Measurements from ENCODE around the gene PNPLA8. TPM values are rescaled to one million over a fixed set of nuclear protein-coding genes. Genes with fewer than 3 reads are reported as not detected.
"Not testable (repeated sequence)": the region's sequence is repeated elsewhere in the genome, so short reads cannot be mapped to it uniquely, and the experiment has no call there.

Gene PNPLA8
- total RNA-seq: 29.0 TPM
- long read RNA-seq, transcript PNPLA8-208 (10 exons, 3,366 nt): minor isoform, 9 of 93 reads
- long read RNA-seq, transcript PNPLA8-201 (11 exons, 3,490 nt): minor isoform, 17 of 93 reads
- long read RNA-seq, transcript PNPLA8-206 (10 exons, 3,462 nt): major isoform, 46 of 93 reads
- long read RNA-seq, partial matches to known transcripts: 7 of 93 reads
- long read RNA-seq, other reads (novel, unspliced or antisense): 13 of 93 reads

GRCh38 chr7:108525985-108526767 is at the start of gene PNPLA8:
TSS of gene PNPLA8 (minus strand) at chr7:108526135. CDS start at chr7:108515491, 10,644 bp downstream.
- ATAC-seq (ENCODE audit: poor library complexity) (peak; percentile 97), DNase-seq (peak; percentile 100)
- intact Hi-C loops (cut with DNase I): loop anchor here (5.0 kb wide), 1 partner anchor 41 kb away; the partner anchor contains the start of genes DNAJB9 and THAP5

DNA sequence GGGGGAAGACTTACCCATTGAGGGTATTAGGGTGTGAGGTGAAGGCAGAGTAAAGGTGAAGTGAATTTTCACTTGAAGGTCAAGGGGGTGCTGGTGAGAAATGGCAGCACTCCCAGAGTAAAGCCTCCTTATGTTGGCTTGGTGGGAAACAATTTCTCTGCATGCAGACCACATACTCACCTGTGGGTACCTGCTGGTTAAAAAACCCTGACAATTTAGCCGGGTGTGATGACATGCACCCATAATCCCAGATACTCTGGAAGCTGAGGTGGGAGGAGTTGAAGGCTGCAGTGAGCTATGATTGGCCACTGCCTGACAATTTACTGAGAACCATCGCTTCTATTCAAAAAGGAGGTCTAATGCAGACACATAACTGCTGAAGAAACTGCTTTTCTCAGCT is 49.2 kb upstream of the PNPLA8 start:
- no peak for DNase-seq
- ATAC-seq (ENCODE audit: poor library complexity): no peak
- intact Hi-C loops (cut with DNase I): no loop called here

GRCh38 chr7:108572480-108572879 is 46.5 kb upstream of the PNPLA8 start:
- no peak for DNase-seq

GRCh38 chr7:108570146-108570755 is 44.3 kb upstream of the PNPLA8 start:
- peak; percentile 50 for ATAC-seq (ENCODE audit: poor library complexity)
- intact Hi-C loops (cut with DNase I): no loop called here
- DNase-seq: no peak

More at GRCh38 chr7:108572480-108572879, 46.5 kb upstream of the PNPLA8 start:
- intact Hi-C loops (cut with DNase I): no loop called here
- no peak for ATAC-seq (ENCODE audit: poor library complexity)

- ATAC-seq (ENCODE audit: poor library complexity) (peak; percentile 98), DNase-seq (peak; percentile 99)
- intact Hi-C loops (cut with DNase I): loop anchor here (5.0 kb wide), 1 partner anchor 42 kb away; the partner anchor contains the start of gene PNPLA8
Observed at GRCh38 chr7:108569381-108570145, 43.6 kb upstream of the PNPLA8 start, which contains the start of the genes DNAJB9 and THAP5. TSS of gene DNAJB9 (plus strand) at chr7:108569874. CDS start at chr7:108571727, 1,853 bp downstream. TSS of gene THAP5 (minus strand) at chr7:108569706. CDS start at chr7:108569569, 137 bp downstream.

- DNase-seq: no peak
- no peak for ATAC-seq (ENCODE audit: poor library complexity)
- intact Hi-C loops (cut with DNase I): loop anchor here (5.0 kb wide), 1 partner anchor 42 kb away; the partner anchor contains the start of gene PNPLA8
Observed at GRCh38 chr7:108568801-108569380, 43.0 kb upstream of the PNPLA8 start.

DNA sequence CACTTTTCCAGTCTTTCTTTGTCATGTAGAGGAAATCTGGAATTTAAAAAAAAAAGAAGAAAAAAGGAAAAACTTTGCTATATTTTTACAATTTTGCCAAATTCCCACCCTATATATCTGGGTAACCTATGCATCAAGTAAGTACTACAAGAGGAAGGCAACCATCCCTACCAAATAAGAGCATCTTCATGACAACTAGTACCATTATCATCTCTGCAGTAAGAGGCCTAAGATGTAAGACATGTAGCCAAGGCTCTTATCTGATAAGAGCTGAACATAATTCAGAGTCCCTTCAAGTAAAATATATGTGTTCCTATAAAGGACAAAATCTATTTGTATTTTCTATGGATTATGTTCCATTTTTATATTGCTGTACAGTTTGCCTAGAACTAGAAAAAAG is 40.1 kb upstream of the PNPLA8 start:
- intact Hi-C loops (cut with DNase I): loop anchor here (5.0 kb wide), 1 partner anchor 39 kb away; the partner anchor contains the start of gene PNPLA8
- no peak for DNase-seq
- ATAC-seq (ENCODE audit: poor library complexity): no peak

DNA sequence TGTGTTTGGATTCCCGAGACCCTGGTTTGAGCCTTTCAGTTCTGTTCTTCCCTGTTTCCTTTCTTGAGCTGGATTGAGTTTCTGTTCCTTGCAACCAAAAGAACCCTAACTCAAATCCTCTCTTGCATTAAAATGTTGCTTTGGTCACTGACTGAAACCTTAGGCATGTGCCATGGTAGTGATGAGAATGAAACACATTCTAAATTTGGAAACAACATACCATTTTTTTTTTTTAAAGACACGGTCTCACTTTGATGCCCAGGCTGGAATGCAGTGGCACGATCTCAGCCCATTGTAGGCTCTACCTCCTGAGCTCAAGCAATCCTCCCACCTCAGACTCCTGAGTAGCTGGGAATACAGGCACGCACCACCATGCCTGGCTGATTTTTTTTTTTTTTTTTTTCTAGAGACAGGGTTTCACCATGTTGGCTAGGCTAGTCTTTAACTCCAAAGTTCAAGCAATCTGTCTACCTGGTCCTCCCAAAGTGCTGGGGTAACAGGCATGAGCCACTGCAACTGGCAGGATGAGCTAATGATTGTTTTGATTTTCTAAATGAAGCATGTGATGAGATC is 35.2 kb upstream of the PNPLA8 start:
- ATAC-seq (ENCODE audit: poor library complexity): peak; percentile 46
- DNase-seq: no peak
- intact Hi-C loops (cut with DNase I): no loop called here

- no peak for DNase-seq
Observed at GRCh38 chr7:108559253-108559652, 33.3 kb upstream of the PNPLA8 start.

DNA sequence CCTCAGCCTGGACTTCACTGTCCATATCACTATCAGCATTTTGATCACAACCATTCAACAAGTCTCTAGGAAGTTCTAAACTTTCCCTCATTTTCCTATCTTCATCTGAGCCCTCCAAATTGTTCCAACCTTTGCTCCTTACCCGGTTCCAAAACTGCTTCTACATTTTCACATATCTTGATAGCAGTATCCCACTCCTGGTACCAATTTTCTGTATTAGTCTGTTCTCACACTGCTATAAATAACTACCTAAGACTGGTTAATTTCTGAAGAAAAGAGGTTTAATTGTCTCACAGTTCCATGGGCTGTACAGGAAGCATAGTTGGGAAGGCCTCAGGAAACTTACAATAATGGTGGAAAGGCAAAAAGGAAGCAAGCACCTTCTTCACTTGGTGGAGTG is 31.7 kb upstream of the PNPLA8 start:
- DNase-seq (no peak), ATAC-seq (ENCODE audit: poor library complexity) (no peak)
- intact Hi-C loops (cut with DNase I): no loop called here

More at GRCh38 chr7:108559253-108559652, 33.3 kb upstream of the PNPLA8 start:
- intact Hi-C loops (cut with DNase I): no loop called here
- no peak for ATAC-seq (ENCODE audit: poor library complexity)

DNA sequence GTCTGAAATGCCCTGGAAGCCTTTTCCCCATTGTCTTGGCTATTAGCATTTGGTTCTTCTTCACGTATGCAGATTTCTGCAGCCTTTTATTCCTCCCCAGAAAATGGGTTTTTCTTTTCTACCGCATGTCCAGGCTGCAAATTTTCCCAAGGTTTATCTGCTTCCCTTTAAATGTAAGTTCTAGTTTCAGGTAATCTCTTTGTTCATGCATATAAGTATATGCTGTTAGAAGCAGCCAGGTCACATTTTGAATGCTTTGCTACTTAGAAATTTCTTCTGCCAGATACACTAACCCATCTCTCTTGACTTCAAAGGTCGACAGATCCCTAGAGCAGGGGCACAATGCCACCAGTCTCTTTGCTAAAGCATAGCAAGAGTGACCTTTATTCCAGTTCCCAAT is 31.3 kb upstream of the PNPLA8 start:
- no peak for DNase-seq
- no peak for ATAC-seq (ENCODE audit: poor library complexity)
- intact Hi-C loops (cut with DNase I): no loop called here

DNA sequence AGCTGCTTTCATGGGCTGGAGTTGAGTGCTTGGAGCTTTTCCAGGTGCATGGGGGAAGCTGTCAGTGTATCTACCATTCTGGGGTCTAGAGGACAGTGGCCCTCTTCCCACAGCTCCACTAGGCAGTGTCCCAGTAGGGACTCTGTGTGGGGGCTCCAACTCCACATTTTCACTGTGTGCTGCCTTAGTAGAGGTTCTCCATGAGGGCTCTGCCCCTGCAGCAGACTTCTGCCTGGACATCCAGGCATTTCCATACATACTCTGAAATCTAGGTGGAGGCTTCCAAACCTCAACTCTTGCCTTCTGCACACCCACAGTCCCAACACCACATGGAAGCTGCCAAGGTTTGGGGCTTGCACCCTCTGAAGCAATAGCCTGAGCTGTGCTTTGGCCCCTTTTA is 30.7 kb upstream of the PNPLA8 start:
- intact Hi-C loops (cut with DNase I); DNase-seq; ATAC-seq (ENCODE audit: poor library complexity): not testable (repeated sequence)

DNA sequence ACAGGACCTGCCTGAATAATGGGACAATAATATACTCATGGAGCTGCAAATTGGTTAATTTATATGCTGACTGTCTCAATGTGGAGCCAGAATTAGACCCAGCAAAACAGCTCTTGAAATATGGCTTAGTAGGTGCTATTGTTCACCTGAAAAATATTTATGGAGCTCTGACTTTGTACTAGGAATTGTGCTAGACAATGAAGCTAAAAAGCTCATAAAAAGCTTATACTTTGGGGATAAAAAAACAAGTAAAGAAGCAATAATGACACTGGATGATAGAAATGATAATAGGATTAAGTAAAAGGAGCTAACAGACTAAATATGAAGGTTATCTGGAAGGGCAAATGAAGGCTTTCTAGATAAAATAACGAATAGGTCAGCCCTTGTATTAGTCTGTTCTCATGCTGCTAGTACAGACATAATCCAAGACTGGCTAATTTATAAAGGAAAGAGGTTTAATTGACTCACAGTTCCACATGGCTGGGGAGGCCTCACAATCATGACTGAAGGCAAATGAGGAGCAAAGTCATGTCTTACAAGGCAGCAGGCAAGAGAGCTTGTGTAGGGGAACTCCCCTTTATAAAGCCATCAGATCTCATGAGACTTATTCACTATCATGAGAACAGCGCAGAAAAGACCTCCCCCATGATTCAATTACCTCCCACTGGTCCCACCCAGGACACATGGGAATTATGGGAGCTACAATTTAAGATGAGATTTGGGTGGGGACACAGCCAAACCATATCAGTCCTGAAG is 22.4 kb upstream of the PNPLA8 start:
- intact Hi-C loops (cut with DNase I); DNase-seq; ATAC-seq (ENCODE audit: poor library complexity): not testable (repeated sequence)

GRCh38 chr7:108541478-108541877 is 15.5 kb upstream of the PNPLA8 start:
- intact Hi-C loops (cut with DNase I): no loop called here

DNA sequence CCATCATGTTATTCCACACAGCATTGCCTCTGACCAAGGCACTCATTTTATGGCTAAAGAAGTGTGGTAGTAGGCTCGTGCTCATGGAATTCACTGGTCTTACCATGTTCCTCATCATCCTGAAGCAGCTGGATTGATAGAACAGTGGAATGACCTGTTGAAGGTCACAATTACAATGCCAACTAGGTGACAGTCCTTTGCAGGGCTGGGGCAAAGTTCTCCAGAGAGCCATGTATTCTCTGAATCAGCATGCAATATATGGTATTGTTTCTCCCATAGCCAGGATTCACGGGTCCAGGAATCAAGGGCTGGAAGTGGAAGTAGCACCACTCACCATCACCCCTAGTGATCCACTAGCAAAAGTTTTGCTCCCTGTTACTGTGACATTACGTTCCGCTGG is 12.8 kb upstream of the PNPLA8 start:
- ATAC-seq (ENCODE audit: poor library complexity); DNase-seq; intact Hi-C loops (cut with DNase I): not testable (repeated sequence)

More at GRCh38 chr7:108541478-108541877, 15.5 kb upstream of the PNPLA8 start:
- DNase-seq (no peak), ATAC-seq (ENCODE audit: poor library complexity) (no peak)

DNA sequence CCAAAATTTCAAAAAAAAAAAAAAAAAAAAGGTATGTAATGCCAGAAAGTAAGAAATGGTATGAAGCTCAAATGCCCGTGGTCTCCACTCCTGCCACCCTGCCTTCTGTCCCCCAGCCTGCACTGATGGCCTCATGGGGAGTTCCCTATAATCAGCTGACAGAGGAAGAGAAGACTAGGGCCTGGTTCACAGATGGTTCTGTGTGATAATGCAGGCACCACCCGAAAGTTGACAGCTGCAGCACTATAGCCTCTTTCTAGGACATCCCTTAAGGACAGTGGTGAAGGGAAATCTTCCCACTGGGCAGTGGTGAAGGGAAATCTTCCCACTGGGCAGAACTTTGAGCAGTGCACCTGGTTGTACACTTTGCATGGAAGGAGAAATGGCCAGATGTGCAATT is 12.3 kb upstream of the PNPLA8 start:
- DNase-seq; intact Hi-C loops (cut with DNase I); ATAC-seq (ENCODE audit: poor library complexity): not testable (repeated sequence)

GRCh38 chr7:108537229-108537628 is 11.3 kb upstream of the PNPLA8 start:
- no peak for ATAC-seq (ENCODE audit: poor library complexity)

More at GRCh38 chr7:108537229-108537628, 11.3 kb upstream of the PNPLA8 start:
- intact Hi-C loops (cut with DNase I): no loop called here
- no peak for DNase-seq
